Right renal pelvis (tissue), 4 donors: ENCODE results near the gene RERG. TPM values are rescaled to one million over a fixed set of nuclear protein-coding genes. Genes with fewer than 3 reads are reported as not detected.
A peak's percentile ranks its signal among the peaks of the same experiment; 100 is the strongest.
"Not testable (repeated sequence)": the region's sequence is repeated elsewhere in the genome, so short reads cannot be mapped to it uniquely, and the experiment has no call there.

Experiments
- DNase-seq, 4 donors: peaks; one replicate each; pipeline ENCODE4 v3.0.0-alpha.2; 2013; ENCODE audit warnings: low read depth in 4 of 4, low spot score in 3 of 4, missing footprints in 1 of 4
- polyA plus RNA-seq, 4 donors: library from polyadenylated mRNA; unstranded; fragments of 120-200 nt; gene quantifications; one replicate each; pipeline ENCODE4 v1.2.1, GENCODE V29; 2013; ENCODE audit not compliant: insufficient read length in 4 of 4

The RERG gene
- polyA plus RNA-seq, 4 donors, result 32.8 to 43.2 (median 41.3) TPM

DNA sequence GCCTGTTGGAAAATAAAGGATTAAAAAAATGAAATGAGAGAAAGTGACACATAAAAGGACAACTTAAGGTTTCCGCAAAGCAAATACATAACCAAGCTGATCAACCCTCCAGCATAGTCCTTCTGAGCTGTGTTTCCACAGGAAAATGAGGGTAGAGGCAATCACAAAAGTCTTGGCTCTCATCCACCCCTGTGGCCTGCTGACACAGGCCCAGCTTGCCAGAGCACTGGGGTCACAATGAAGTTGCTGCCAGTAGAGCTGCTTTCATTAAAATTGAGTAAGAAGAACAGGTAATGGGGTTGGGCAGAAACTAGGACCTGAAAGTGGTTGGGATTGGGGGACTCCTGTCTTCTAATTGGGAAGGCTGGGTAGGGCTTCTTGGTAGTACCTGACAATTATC is 65.9 kb downstream of the RERG start:
- no peak for DNase-seq

DNA sequence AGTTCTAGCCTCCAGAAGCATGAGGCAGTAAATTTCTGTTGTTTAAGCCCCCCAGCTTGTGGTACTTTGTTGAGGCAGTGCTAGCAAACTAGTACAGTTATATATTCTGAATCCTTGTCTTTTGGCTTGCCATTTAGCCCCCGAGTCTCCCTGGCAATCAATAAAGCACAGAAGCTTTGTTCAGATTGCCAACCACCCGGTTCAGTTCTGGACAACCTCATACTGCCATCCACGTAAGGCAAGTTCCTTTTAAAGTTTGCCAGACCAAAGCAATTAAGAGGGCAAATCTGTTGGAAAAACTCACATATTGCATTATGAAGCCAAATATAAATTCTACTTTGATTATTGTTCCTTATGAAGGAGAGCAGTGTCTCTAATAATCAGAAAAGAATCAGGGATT is 67.1 kb downstream of the RERG start:
- DNase-seq, result no peak

DNA sequence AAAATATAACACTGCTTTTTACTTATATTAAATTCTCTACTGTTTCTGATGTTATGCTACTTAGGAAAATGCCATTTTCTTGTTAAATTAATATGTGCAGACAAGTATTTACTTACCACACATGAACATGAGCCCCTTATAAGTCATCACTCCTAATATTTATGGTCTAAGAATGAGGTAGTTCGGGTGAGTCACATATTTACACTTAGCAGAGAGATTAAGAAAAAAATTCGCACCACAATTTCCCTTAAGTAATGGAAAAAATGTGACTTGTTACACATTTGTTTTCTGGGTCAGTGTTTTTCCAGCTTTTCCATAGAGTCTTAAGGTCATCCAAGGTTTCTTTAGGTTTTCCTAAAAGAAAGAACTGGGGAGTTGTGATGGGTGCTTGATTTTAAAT is 68.3 kb downstream of the RERG start:
- DNase-seq, result no peak

DNA sequence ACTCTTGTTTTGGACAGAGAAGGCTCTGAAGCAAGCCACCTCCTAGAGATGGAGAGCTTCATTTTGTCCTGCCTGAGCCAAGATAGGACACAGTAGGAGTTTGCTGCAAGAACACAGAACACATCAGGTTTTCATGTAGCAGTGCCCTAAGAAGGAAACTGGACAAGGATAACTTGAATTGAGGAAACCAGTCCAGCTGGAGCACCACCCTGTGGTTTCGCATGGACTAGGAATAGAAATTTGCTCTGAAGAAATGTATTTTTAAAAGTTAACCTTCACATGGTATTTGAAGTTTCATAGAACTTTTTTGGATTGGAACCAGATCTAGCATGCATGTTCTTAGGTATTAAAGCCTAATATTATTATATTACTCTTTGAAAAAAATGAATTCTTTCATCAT is 68.8 kb downstream of the RERG start:
- no peak for DNase-seq

DNA sequence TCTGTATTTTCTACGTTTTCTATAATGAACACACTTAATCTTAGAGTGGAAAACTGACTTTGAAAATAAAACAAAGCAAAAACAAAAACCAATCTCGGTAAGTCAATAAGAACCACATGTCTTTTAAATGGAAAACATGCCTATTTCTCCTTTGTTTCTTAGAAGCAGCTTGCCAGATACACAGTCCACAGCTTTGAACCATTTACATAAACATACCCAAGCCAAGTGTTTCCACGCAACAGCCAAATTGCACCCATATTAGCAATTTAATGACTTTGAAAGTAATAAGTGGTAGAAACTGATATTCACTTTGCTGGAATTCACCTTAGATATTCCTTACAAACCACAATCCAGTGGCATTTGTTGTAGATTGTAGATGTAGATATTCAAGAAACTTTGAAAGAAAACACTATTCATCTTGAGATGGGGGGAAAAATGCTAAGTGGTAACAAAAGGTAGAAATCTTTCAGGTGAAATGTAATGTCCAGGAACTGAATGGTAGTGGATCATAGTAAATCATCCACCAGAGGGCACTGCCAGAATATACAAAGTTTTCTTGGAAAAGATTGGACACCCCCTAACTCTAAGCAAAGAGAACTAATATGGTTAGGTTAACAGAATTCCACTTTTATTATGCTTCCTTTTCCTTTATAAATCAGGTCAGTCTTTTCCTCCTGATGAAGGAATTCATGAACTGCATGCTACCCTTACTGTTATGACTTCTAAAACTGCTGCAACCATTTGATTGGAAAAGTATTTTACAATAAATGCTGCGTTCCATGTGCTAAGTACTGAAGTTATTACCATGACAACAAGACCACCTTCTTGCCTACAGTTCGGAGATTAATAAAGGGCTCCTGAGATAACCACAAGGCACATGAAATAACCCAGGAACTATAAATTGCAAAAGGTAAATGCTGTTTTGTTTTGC is 69.8 kb downstream of the RERG start:
- DNase-seq, result peak in 1 of 4 donors; percentile 35

DNA sequence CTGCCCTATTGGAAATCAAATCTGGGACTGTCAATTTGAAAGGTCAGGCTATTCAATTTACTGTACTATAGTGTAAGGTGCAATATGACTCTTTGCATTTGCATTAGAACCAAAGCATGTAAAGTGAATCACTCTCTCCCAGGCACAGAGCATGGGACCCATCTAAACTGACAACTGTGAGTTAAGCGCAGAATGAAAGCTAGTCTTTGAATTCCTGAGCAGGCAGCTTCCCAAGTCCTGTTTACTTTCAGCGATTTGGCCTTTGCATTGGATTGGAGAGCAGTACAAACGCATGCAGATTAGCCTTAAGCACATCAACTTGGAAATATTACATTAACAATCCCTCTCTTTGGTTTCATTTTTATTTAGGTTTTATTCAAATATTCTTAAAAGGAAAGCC is 74.6 kb downstream of the RERG start:
- no peak for DNase-seq

DNA sequence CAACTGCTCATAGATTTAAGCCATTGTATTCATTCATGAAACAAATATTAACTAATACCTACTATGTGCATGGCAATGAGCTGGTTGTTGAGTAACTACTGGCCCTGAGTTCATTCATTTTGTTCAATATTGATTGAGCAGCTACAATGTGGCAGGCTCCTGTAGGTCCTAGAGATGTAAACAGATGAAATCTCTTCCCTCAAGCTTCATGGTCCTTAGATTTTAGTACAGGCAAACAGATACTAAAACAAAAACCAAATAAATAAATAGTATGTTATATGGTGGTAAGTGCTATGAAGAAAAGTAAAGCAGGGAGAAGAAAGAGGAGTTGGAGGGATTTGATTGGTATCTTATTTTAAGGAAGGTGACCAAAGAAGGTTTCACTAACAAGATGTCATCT is 77.8 kb downstream of the RERG start:
- DNase-seq, result no peak

DNA sequence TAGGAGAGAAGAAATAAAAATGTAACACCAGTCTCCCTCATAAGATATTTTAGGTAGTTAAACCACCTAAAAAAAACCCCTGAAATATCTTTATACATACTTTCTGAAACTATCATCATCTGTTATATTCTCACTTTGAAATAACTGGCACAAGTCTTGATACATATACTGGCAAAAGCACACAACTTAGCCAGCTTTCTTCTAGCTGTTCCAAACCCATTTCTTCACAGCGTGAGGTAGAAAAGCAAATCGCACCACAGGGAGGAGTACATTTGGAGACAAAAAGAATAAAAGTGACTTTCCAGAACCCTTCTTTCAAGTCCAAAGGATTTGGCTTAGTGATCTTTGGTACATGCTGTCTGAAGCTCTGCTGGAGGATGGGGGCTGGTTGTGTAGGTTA is 78.5 kb downstream of the RERG start:
- no peak for DNase-seq

DNA sequence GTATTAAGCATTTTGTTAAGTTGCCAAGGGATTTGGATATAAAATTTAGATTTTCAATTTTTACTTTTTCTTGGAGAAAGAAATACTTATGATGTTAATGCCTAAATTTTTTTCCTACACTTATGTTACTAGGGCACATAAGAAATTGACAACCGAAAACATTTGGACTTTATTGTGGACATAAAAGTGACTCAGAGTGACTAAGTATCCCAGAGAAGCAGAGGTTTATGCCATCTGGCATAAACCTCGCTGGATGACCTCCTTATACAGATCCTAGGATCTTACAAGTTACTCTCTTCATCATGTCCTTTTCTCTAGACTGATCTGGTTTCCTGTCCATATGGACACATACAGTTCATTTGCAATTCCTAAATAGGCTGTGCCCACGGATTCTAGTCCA is 89.8 kb downstream of the RERG start:
- DNase-seq, result no peak

DNA sequence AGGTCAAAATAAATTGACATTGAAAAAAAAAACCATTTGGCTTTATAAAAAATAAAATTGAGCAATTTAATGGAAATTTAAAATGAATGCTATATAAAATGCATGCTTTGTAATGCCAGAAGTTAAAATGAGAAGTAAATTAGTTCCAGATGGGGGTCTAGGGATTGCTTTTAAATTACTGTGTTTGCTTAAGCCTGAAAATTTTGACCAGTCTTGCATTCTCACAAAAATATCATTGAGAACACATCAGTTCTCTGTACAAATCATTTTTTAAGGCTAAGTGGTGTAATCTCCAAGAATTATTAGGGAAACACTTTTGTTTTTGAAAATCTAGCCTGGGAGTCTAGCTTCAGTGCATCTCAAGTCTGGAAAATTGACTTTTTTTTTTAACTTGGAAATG is 90.7 kb downstream of the RERG start:
- no peak for DNase-seq

DNA sequence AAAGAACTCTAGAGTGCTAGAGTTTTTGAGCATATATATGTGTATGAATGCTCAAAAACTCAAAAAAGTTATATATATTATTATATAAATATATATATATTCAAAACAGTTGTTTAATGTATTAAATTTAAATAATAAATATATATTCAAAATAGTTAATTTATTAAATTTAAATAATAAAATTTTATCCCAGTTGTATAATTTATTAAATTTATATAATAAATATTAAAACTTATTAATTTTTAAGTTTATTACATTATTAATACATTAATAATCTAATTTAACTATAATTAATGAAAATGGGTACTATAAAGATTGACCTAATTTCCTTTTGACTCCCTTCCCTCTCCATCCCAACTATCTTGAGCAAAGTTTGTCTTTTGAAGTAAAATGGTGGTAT is 97.8 kb downstream of the RERG start:
- no peak for DNase-seq

DNA sequence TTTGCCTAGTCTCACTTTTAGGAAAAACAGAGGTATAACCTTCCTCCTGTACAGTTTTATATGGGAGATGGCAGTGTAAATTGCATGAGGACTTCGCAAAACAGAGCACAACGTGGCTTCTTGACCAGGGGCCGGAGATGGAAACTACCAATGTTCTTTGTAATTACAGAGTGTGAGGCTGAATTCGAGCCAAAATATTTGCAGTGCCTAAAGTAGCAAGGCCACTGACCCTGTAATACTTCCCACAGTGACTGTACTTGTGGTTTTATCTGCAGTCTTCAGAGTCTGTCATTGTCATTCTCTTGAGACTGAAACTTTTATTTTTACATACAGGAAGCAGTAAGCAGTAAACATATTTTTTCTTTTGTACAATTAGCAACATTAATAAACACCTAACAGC is 98.9 kb downstream of the RERG start:
- DNase-seq, result no peak

DNA sequence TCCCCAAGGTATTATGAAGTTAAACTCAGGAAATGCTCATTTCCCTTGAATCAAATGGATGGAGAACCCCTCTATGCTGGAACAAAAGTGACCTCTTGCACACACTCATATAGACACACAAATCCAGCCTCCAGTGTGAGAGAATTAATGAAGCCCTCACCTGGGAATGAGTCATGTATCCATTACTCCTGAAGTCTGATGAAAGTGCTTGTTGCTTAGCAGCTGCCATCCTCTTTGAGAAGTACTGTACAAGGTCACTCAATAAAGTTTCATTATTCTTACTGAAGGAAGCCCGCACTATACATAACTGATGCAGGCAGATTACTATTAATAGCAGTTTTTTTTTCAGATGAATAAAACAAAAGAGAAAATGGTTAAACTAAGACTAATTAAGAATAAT is 102.3 kb downstream of the RERG start:
- DNase-seq, result no peak

DNA sequence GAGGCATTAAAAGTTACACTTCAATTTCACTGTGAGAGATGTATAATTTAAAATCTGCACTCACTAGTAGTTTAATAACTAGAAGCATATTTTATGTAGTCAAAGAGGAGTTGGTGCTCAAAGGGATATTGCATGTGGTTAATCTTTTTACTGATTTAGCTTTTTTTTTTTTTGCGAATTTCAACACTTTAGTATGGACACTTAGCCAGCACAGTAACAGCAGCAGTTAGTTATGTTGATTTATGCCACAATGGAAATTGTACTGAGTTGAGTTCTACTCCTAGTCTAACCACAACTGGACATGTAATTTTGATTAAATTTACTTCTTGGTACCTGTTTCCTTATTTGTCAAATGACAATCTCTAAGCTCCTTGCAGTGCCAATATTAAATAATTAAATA is 104.2 kb downstream of the RERG start:
- DNase-seq, result no peak

DNA sequence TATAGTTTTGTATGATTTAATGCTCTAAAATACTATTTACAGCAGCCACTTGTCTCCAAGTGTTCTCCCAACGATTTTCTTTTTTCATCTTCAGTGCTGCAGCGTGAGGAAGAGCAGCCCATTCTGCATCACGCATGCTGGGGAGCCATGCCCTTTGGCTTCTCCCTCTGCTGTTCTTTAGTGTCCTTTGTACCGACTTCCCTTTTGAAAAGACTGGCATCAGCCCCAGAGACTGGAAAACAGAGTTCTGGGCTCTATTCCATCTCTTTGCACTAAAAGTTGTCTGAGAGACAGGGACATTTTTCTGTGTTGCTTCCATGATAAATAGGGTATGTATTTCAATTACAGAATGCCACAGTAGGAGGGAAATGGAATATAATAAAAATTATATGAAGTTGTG is 105.1 kb downstream of the RERG start:
- no peak for DNase-seq

DNA sequence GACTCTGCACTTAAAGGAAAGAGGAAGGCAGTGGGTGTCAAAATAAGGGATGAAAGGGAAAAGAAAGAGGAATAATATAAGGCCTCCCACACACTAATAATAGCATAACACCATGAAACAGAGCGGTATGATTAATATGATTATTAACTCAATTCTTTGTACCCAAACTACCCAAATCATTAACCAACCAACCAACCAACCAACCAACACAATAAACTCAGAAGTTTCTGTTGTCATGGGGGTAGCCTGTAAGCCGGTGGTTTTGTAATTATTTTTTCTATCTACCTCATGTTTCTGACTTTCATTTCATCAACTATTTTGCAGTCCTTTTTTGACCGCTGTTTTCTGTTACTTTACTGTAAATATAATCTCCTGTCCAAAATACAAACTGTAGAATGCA is 105.8 kb downstream of the RERG start:
- no peak for DNase-seq

DNA sequence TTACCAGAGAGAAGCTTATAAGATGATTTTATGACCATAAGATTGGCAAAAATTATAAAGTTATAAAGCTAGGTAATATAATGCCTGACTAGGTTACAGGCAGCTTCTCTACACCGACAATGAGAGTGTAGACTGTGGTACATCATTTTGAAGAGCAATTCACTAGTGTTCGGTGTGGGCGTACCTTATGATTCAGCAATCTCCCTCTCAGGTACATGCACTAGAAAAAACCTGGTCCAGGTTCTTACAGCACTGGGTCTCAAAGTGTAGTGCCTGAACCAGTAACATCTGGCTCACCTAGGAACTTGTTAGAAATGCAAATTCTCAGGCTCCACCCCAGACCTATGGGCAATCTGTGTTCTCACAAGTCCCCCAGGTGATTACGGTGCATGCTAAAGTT is 106.7 kb downstream of the RERG start:
- no peak for DNase-seq

DNA sequence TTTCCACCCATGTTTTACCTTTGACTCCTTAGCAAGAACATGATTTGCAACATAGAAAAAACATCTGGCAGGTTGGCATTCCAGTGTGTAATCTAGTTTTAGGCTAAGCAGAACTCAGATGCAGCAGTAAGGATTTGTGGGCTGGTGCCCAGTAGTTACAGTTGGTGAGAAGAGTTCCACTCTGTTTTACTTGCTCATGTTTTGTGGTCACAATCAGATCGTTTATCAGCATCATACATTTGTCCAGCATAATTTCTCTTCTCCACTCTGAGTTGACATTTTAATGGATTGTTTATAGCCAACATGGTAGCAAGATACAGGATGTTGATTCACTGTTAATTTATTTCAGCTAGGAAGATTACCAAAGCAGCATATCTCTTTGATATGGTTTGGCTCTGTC is 128.4 kb downstream of the RERG start:
- no peak for DNase-seq

DNA sequence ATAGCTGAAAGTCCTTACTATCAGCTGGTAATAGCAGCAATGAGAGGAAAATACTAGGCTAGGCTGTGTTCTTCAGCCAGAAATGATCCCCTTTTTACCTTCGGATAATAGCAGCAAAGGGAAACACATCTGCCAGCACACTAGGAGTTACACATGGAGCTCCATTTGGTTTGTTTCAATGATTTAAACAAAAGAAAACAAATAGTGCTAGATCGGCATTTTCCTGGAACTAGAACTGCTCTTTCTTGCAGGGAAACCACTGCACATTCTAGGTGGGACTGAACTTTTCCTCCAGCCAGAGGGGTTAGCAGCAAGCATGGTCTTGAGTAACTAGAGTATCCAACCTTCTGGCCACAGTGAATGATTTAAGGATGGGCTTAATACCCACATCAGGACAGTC is 130.8 kb downstream of the RERG start:
- no peak for DNase-seq

DNA sequence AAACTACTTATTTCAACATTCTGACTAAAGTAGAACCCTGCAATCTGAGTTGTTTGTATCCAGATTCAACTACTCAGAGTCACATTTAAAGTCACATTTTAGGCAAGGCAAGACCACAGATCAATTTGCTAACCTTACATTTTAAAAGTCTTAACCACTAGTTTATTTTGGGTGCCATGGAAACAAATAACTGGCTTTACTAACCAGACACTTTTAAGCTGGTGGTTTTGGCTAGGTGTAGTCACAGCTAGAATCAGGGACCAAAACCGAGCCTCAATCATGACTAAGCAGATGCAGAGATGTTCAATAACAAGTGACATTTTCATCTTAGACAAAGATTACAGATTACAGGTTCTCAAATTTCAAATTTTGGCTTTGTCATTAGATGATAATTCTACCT is 133.1 kb downstream of the RERG start:
- DNase-seq, result no peak

DNA sequence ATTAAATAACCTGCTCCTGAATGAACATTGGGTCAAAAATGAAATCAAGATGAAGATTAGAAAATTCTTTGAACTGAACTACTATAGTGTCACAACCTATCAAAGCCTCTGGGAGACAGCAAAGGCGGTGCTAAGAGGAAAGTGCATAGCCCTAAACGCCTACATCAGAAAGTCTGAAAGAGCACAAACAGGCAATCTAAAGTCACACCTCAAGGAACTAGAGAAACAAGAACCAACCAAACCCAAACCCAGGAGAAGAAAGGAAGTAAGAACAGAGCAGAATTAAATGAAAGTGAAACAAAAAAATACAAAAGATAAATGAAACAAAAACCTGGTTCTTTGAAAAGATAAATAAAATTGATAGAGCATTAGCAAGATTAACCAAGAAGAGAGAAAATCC is 143.5 kb downstream of the RERG start:
- not testable (repeated sequence) for DNase-seq

DNA sequence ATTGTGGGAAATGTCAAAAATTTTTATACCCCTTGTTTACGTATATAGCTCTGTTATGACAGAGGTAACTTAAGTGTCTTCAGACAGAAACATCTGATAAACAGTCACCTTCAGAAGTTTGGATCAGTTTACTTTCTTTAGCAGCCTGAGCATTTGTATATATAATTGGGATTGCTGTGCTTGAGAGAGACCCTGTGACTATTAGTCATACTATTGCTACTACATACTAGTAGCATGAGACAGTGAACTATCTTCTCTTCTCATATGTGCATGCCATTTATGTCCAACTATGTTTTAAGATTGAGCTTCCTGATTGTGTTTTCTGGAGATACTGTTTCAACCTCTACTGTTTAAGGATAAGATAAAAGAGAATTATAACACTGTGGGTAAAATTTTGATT is 146.9 kb downstream of the RERG start:
- DNase-seq, result no peak

DNA sequence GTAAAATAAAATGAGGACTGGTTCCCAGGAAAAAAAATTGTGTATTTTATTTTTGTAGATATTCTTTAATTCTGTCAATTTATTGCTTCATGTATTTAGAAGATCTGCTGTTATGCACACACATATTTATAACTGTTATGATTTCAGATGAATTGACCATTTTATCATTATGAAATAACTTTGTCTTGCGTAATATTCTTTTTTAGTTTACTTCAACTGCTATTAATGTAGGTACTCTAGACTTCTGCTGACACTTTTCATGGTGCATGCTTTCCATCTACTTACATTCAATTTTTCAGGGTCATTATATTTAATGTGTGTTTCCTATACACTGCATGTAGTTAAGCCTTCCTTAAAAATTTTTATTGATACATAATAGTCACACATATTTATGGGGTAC is 162.1 kb downstream of the RERG start:
- no peak for DNase-seq
